BJ (cell line): ENCODE results near the gene CD82. TPM values are rescaled to one million over a fixed set of nuclear protein-coding genes. Genes with fewer than 3 reads are reported as not detected.

Experiments used
- CTCF ChIA-PET: fragments of 350-600 bp; formaldehyde crosslinking; extraction: SDS; loops from one replicate; lab custom pipeline; 2021; ENCODE audit warnings: antibody characterized with exemption, inconsistent platforms; lab: Yijun Ruan, JAX
- POLR2A ChIA-PET: fragments of 300-600 bp; sonication (Branson Sonifier 250); formaldehyde crosslinking; extraction: SDS; loops from one replicate; lab custom pipeline; 2021; ENCODE audit warnings: antibody characterized with exemption; lab: Charles Lee
- DNase-seq: peaks from one replicate; pipeline ENCODE4 v3.0.0-alpha.2; 2011; ENCODE audit warnings: low read depth
- H3K27me3 ChIP-seq: 2 replicates; pipeline ENCODE4 v1.6.0; 2011; ENCODE audit warnings: low read length; ENCODE audit not compliant: control insufficient read depth, insufficient read depth
- H3K36me3 ChIP-seq: 2 replicates; pipeline ENCODE4 v1.5.1; 2011; ENCODE audit warnings: low read length; ENCODE audit not compliant: control insufficient read depth, insufficient read depth
- H3K4me3 ChIP-seq: 2 replicates; pipeline ENCODE4 v1.5.1; 2011; ENCODE audit warnings: low read depth, mild to moderate bottlenecking, control low read depth, low read length
- CTCF ChIP-seq: IDR thresholded peaks from 2 replicates; pipeline ENCODE4 v1.5.1; 2011; ENCODE audit warnings: low read depth, mild to moderate bottlenecking, control low read depth, inconsistent platforms, low read length, moderate library complexity; ENCODE audit not compliant: insufficient read depth
- polyA plus RNA-seq: library from polyadenylated mRNA; depleted of rRNA; stranded (reverse); fragments of >200 nt; gene quantifications from 2 replicates; pipeline ENCODE4 v1.2.3, GENCODE V29; 2011

CD82 gene
- polyA plus RNA-seq, 1 experiment: 28.1 TPM

GRCh38 chr11:44605068-44605708 lies 39.7 kb downstream of the CD82 start:
- H3K4me3 ChIP-seq: no peak overlapping the region
- DNase-seq: no peak
- no peak for TF ChIP-seq CTCF
- H3K36me3 ChIP-seq: no peaks in the 10 kb centered on the region; the same call in 1 of the 2 replicates
- H3K27me3 ChIP-seq: no peaks in the 10 kb centered on the region
- CTCF ChIA-PET: interaction anchor here (1.0 to 4.7 kb wide), 8 partner anchors 8 to 306 kb away, joined by 3 to 23 read pairs (median 4); no protein-coding TSS in a partner anchor
- POLR2A ChIA-PET: no interaction called here

GRCh38 chr11:44605965-44606364 lies 40.5 kb downstream of the CD82 start:
- TF ChIP-seq CTCF: no peak
- ChIA-PET CTCF (interaction anchor here (0.6 to 2.8 kb wide), 3 partner anchors 8 to 571 kb away, joined by 3 to 17 read pairs (median 4); no protein-coding TSS in a partner anchor), POLR2A (no interaction called here)
- H3K27me3 ChIP-seq: no peaks in the 10 kb centered on the region
- DNase-seq: no peak
- no peak overlapping the region for H3K4me3 ChIP-seq
- H3K36me3 ChIP-seq: no peaks in the 10 kb centered on the region; the same call in 1 of the 2 replicates

- CTCF ChIA-PET: interaction anchor here (0.6 to 2.8 kb wide), 3 partner anchors 10 to 572 kb away, joined by 3 to 17 read pairs (median 3); no protein-coding TSS in a partner anchor
- H3K4me3 ChIP-seq: no peak overlapping the region
- POLR2A ChIA-PET: no interaction called here
- TF ChIP-seq CTCF: no peak
- no peak for DNase-seq
- H3K27me3 ChIP-seq: no peaks in the 10 kb centered on the region
- H3K36me3 ChIP-seq: no peaks in the 10 kb centered on the region; the same call in 1 of the 2 replicates
Observed at GRCh38 chr11:44606472-44606871, 41.0 kb downstream of the CD82 start.

- no peak for DNase-seq
- CTCF ChIA-PET: interaction anchor here (1.1 to 2.8 kb wide), 4 partner anchors 9 to 329 kb away, joined by 3 to 17 read pairs (median 4); no protein-coding TSS in a partner anchor
- H3K36me3 ChIP-seq: no peaks in the 10 kb centered on the region; the same call in 1 of the 2 replicates
- no peak overlapping the region for H3K4me3 ChIP-seq
- POLR2A ChIA-PET: no interaction called here
- no peaks in the 10 kb centered on the region for H3K27me3 ChIP-seq
- TF ChIP-seq CTCF: no peak
Observed at GRCh38 chr11:44607319-44607962, 42.0 kb downstream of the CD82 start.

- H3K4me3 ChIP-seq: no peak overlapping the region
- no peaks in the 10 kb centered on the region; the same call in 1 of the 2 replicates for H3K36me3 ChIP-seq
- H3K27me3 ChIP-seq: no peaks in the 10 kb centered on the region
- ChIA-PET CTCF (interaction anchor here (1.1 to 2.8 kb wide), 4 partner anchors 9 to 328 kb away, joined by 3 to 17 read pairs (median 4); no protein-coding TSS in a partner anchor), POLR2A (no interaction called here)
- no peak for TF ChIP-seq CTCF
- no peak for DNase-seq
Observed at GRCh38 chr11:44607987-44608386, 42.5 kb downstream of the CD82 start.
